Thymus (tissue), 11 donors: Measurements from ENCODE around the gene PARD3B. TPM values are rescaled to one million over a fixed set of nuclear protein-coding genes. Genes with fewer than 3 reads are reported as not detected.

Experiments used
- DNase-seq, 9 donors: peaks; one replicate each; pipeline ENCODE4 v3.0.0-alpha.2; 2013; ENCODE audit warnings: low spot score in 9 of 9, low read depth in 6 of 9, missing footprints in 1 of 9
- H3K27ac ChIP-seq, 2 donors: one replicate each; pipeline ENCODE4 v1.5.1; 2013; ENCODE audit warnings: control low read depth in 1 of 2, low read depth in 1 of 2, low read length in 1 of 2, mild to moderate bottlenecking in 1 of 2, moderate library complexity in 1 of 2
- H3K27me3 ChIP-seq, 2 donors: one replicate each; pipeline ENCODE4 v1.5.1; 2013; ENCODE audit warnings: low read length in 1 of 2; ENCODE audit not compliant: control insufficient read depth in 2 of 2, insufficient read depth in 1 of 2
- H3K36me3 ChIP-seq, 2 donors: one replicate each; pipeline ENCODE4 v1.5.1; 2013; ENCODE audit warnings: low read length in 1 of 2, mild to moderate bottlenecking in 1 of 2, moderate library complexity in 1 of 2; ENCODE audit not compliant: control insufficient read depth in 2 of 2, insufficient read depth in 2 of 2
- H3K4me1 ChIP-seq, 2 donors: one replicate each; pipeline ENCODE4 v1.5.1; 2013; ENCODE audit warnings: low read length in 2 of 2; ENCODE audit not compliant: control insufficient read depth in 2 of 2, insufficient read depth in 2 of 2
- H3K4me3 ChIP-seq, 2 donors: one replicate each; pipeline ENCODE4 v1.5.1; 2013; ENCODE audit warnings: low read length in 2 of 2, control low read depth in 1 of 2, mild to moderate bottlenecking in 1 of 2
- H3K9me3 ChIP-seq, 2 donors: one replicate each; pipeline ENCODE4 v1.5.1; 2013; ENCODE audit warnings: low read length in 1 of 2, mild to moderate bottlenecking in 1 of 2; ENCODE audit not compliant: control insufficient read depth in 2 of 2, insufficient read depth in 1 of 2
- WGBS: extraction: QIAGEN DNeasy Blood & Tissue Kit; methylation state at CpG from one replicate; pipeline ENCODE4 v1.1.7; 2013; 5-methylcytosine and 5-hydroxymethylcytosine counted together
- polyA plus RNA-seq: library from polyadenylated mRNA; stranded (reverse); fragments of 200-250 nt; gene quantifications from one replicate; pipeline ENCODE4 v1.2.3, GENCODE V29; 2013
- total RNA-seq: library from RNA; stranded (reverse); fragments of 120-200 nt; gene quantifications from one replicate; pipeline ENCODE4 v1.2.4, GENCODE V29; 2013
- donor health status: healthy.

The PARD3B gene
- total and polyA plus RNA-seq, 2 donors, result 1.0 to 2.4 TPM

DNA sequence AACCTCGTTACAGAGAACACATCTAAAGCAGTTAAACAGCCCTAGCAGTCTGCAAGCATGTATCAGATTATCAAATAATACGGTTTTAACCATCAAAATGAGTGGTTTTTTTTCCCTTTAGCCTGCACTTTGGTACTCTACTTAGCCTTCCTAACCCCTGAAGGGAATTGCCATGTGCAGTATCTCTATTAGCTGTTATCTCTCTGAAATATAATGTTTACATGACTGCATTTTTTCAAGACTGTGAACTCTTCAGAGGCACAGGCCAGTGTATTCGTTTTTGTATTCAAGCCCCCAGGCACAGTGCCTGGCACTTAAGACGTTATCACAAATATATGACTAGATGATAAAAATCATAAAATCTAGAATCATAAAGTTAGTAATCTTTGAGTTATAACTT lies 509.5 kb downstream of the PARD3B start:
- no peak for DNase-seq
- no peak overlapping the region for H3K27ac ChIP-seq
- no peaks in the 10 kb centered on the region for H3K4me1 ChIP-seq
- 93% methylated on average over 4 of the region's 4 CpGs for WGBS
- no peaks in the 10 kb centered on the region for H3K36me3 ChIP-seq
- no peaks in the 10 kb centered on the region for H3K27me3 ChIP-seq
- no peaks in the 10 kb centered on the region for H3K9me3 ChIP-seq
- no peak overlapping the region for H3K4me3 ChIP-seq

DNA sequence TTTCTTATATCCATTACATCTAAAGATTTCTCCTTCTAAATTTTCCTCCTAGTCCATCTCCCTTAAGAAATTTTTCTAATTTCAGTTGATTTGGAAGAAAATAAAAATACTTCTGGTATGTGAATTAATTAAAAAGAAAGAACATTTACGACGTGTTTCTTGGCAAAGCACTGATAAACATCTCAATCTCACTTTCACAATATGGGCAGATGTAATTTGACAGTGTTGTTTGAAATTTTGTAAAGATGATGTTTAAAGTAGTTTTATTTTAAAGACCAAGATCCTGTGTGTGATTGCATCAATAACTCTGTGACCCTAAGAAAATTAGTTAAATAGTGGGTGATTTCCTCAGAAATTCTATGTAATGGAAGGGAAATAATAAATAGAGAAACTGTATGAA lies 510.0 kb downstream of the PARD3B start:
- H3K27ac ChIP-seq, result no peak overlapping the region
- WGBS, result 95% methylated on average over 2 of the region's 2 CpGs
- no peaks in the 10 kb centered on the region for H3K27me3 ChIP-seq
- no peaks in the 10 kb centered on the region for H3K36me3 ChIP-seq
- no peak overlapping the region for H3K4me3 ChIP-seq
- no peaks in the 10 kb centered on the region for H3K9me3 ChIP-seq
- H3K4me1 ChIP-seq, result no peaks in the 10 kb centered on the region
- DNase-seq, result no peak

DNA sequence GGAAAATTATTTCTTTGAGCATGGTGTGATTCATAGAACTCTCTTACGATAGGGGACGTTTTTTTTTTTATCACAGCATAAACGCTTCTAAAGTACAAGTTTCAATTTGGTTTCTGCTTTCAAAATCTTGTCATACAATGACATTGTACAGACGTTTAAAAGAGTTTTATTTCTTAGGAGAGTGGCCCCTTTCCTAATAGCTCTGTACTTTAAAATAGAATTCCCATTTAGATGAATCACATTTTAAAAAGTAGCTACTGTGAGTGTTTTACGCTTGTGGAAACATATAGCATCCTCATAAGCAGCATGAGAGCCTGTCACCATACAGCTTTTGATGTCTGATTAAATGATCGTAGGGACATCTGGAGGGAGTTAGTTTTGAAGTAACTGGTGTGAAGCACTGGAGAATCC lies 510.9 kb downstream of the PARD3B start:
- H3K36me3 ChIP-seq, result no peaks in the 10 kb centered on the region
- WGBS, result 93% methylated on average over 6 of the region's 6 CpGs
- DNase-seq, result no peak

DNA sequence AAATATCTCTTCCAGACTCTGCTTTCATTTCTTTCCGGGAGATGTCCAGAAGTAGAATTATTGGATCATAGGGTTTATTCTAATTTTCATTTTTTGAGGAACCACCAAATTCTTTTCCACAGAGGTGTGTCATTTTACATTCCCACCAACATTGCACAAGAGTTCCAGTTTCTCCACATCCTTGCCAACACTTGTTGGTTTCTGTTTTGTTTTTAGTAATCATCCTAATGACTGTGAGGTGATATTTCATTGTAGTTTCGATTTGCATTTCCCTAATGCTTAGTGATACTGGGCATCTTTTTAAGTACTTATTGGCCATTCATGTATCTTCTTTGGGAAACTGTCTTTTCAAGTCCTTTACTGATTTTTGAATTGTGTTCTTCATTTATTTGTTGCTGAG lies 513.1 kb downstream of the PARD3B start:
- WGBS, result 97% methylated on average over 2 of the region's 2 CpGs
- no peaks in the 10 kb centered on the region for H3K9me3 ChIP-seq

More for the DNA sequence above, 510.9 kb downstream of the PARD3B start:
- Histone ChIP-seq H3K4me3 (no peak overlapping the region), H3K27ac (no peak overlapping the region), H3K4me1 (no peaks in the 10 kb centered on the region), H3K9me3 (no peaks in the 10 kb centered on the region), H3K27me3 (no peaks in the 10 kb centered on the region)

DNA sequence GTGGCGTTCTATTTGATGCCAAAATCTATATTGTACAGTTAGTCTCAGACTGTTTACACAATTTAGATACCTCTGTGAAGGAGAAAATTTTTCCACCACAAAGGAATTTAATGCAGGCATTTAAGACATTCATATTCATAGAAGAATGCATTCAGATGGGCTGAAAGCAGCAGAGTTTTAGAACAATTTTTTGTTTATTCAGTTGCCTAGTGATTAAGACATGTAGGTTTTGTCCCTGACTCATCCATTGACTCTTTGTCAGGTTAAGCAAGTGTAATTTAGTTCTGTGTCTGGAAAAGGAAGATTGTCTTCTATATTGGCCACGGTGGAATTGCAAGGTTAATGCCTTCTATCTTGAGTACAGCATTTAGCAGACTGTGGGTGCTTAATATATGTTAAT lies 515.0 kb downstream of the PARD3B start:
- Histone ChIP-seq H3K27ac (no peak overlapping the region), H3K27me3 (no peaks in the 10 kb centered on the region), H3K9me3 (no peaks in the 10 kb centered on the region), H3K4me1 (no peaks in the 10 kb centered on the region), H3K36me3 (no peaks in the 10 kb centered on the region), H3K4me3 (no peak overlapping the region)
- whole genome bisulfite sequencing, result 97% methylated on average over 2 of the region's 2 CpGs
- DNase-seq, result no peak

More for the DNA sequence above, 513.1 kb downstream of the PARD3B start:
- no peak overlapping the region for H3K27ac ChIP-seq
- H3K4me1 ChIP-seq, result no peaks in the 10 kb centered on the region
- no peaks in the 10 kb centered on the region for H3K27me3 ChIP-seq
- no peaks in the 10 kb centered on the region for H3K36me3 ChIP-seq
- no peak overlapping the region for H3K4me3 ChIP-seq
- DNase-seq, result no peak

DNA sequence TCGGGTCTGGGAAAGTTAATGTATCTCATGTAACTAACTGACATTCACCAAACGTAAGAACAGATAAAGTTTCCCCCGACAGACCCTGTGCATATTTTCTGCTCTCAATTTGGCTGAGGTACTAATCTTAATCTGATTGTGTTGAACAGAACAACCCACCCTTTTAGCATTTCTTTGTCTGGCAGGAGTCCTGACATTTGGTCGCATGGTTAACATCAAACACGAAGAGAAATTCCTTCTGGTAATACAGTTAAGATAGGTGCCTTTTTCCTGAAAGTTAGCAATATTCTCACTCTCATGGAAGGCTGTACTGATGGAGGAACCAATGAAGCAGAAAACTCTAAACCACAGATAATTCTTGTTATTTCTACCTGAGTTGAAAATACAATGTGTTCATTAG lies 520.8 kb downstream of the PARD3B start:
- DNase-seq, result no peak
- WGBS, result 93% methylated on average over 5 of the region's 5 CpGs

DNA sequence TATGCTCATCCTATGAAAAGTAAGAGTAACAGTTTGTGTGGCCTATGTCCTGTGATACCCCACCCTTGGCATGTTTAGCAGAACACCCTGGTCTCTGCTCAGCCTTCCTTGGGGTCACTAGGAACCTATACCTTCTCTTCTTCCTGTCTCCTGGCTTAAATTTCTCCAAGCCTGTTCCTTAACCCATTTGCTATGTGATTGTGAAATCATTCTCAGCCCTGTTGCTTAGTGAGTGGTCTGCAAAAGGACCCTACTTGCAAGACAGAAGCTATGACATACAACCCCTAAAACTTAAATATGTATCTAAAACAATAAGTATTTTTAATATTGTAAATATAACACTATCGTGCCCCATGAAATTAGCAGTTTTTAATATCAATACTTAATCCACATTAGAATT lies 524.7 kb downstream of the PARD3B start:
- Histone ChIP-seq H3K27me3 (no peaks in the 10 kb centered on the region), H3K4me3 (no peak overlapping the region), H3K9me3 (no peaks in the 10 kb centered on the region), H3K27ac (no peak overlapping the region), H3K36me3 (no peaks in the 10 kb centered on the region), H3K4me1 (no peaks in the 10 kb centered on the region)
- WGBS, result 93% methylated on average over 1 of the region's 1 CpG
- DNase-seq, result no peak

More for the DNA sequence above, 520.8 kb downstream of the PARD3B start:
- Histone ChIP-seq H3K36me3 (no peaks in the 10 kb centered on the region), H3K27me3 (no peaks in the 10 kb centered on the region), H3K9me3 (no peaks in the 10 kb centered on the region), H3K4me3 (no peak overlapping the region), H3K4me1 (no peaks in the 10 kb centered on the region), H3K27ac (no peak overlapping the region)

DNA sequence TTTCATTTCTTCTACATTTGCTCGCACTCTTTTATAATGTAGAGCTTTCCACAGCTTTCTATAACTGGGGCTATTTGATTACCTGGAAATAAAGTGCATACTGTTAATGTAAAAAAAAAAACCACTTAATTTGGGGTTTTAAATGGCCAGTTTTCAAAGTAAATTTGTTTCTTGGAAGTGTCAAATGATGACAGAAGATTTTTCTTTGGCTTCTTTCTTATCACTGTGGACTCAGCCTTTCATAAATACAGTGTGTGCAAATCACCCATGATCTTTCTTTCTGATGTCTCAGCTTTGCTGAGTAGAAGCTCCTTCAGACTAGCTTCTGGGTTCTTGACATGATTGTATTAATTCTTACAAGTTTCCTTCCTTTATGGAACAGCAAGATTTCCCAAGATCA lies 525.6 kb downstream of the PARD3B start:
- H3K27me3 ChIP-seq, result no peaks in the 10 kb centered on the region
- WGBS, result 97% methylated on average over 1 of the region's 1 CpG
- no peaks in the 10 kb centered on the region for H3K9me3 ChIP-seq
- no peaks in the 10 kb centered on the region for H3K36me3 ChIP-seq
- H3K27ac ChIP-seq, result no peak overlapping the region
- H3K4me3 ChIP-seq, result no peak overlapping the region
- no peaks in the 10 kb centered on the region for H3K4me1 ChIP-seq
- DNase-seq, result no peak

DNA sequence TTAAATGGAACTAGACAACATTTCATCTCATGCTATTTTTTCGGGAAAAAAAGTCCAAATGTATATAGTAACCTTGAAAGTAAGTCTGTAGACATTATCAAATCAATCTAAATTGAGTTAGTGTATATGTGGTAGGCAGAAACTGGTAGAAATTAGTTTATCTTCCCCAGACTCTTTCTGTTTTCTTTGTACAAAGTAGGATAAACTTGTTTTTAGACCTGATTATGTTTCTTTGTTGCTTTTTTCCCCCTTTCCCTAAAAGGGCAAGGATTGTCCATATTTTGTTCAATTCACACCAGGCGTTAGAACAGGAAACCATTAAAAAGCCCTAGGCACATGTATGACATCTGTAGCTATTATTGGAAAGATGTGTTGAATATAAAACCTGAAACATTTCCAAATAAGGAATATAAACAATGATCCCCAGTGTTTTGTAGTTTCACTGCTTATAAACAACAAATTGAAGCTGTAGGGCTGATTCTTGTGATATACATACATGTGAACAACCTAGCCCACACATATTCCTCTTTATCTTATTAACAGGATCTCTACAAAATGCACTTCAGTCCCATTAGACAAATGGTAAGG lies 528.3 kb downstream of the PARD3B start:
- Histone ChIP-seq H3K36me3 (no peaks in the 10 kb centered on the region), H3K4me1 (peaks cover 0 to 5% of the 10 kb centered on the region in 2 donors), H3K9me3 (no peaks in the 10 kb centered on the region), H3K27ac (no peak overlapping the region), H3K4me3 (no peak overlapping the region), H3K27me3 (no peaks in the 10 kb centered on the region)
- 91% methylated on average over 2 of the region's 2 CpGs for WGBS
- no peak for DNase-seq
